GM18519 (cell line): ENCODE results near the gene SUMF1.

Experiments used
- ATAC-seq: cut with Tn5 transposase; IDR thresholded peaks from one replicate; pipeline ENCODE4 v1.9.1; 2021; ENCODE audit warnings: mild to moderate bottlenecking, moderate library complexity; ENCODE audit not compliant: unreplicated experiment, low FRiP score

SUMF1 gene

DNA sequence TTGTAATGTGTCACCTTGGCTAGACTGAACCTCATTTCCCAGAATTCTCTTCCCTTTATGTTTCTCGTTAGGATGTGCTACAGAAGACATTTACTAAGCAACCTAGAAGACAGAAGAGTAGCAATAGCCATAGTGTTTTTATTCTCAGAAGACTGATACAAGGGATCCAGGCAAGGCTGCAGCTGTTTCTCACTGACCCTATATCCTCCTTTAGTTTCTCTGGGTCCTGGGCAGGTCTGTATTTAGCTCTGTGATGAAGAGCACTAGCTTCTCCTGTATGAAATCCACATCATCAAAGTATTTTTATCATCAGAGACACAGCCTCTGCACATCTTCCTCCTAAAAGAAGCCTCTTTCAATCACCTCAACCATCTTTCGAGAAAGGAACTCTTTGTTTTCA, 72.5 kb downstream of the SUMF1 start:
- ATAC-seq: no peak

GRCh38 chr3:4394048-4394447, 73.0 kb downstream of the SUMF1 start:
- no peak for ATAC-seq

GRCh38 chr3:4392992-4393391, 74.1 kb downstream of the SUMF1 start:
- no peak for ATAC-seq

- peak; percentile 54 for ATAC-seq
Observed at GRCh38 chr3:4387210-4388204, 79.6 kb downstream of the SUMF1 start.

- no peak for ATAC-seq
Observed at GRCh38 chr3:4385201-4385600, 81.9 kb downstream of the SUMF1 start.

DNA sequence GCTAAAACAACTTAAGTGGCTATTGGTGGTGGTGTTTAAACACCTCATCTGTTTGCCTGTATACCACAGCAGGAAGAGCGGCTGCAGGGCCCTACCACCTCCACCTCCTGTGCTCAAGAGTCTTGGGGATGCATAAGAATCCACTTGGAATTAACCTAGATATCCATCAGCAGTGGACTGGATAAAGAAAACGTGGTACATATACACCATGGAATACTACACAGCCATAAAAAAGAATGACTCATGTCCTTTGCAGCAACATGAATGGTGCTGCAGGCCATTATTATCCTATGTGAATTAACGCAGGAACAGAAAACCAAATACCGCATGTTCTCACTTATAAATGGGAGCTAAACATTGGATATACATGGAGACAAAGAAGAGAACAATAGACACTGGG, 87.1 kb downstream of the SUMF1 start:
- ATAC-seq: no peak

DNA sequence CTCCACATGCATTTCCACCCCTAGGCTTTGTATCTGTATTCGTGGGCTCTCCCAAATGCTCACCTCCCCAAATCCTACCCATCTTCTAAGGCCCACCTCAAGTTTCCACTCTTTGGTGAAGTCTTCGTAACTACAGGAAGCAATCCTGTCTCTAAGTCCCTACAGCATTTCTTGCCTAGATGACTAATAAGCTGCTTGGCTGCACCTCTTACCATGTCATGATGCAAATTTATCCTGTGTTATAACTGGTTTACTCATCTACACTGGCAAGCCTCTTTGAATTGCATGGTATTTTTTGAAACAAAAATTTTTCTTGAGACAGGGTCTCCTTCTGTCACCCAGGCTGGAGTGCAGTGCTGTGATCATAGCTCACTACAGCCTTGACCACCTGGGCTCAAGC, 90.6 kb downstream of the SUMF1 start:
- no peak for ATAC-seq

DNA sequence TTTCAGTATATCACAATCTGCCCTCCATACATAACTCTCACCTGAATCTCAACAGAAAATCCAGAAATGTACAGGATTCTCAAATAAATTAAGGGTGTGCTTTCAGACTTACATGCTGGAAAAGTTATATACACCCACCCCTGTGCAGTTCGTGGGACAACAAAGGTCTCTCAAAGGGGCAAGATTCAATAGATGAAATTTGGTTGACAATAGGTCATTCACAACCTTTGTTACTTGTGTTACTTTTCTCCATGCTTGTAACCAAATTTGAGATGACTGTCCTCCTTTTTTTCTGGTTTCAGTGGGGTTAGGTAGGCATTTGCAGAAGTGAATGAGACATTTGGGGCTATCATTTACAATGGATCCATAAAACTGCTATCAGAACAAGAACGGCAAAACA, 91.2 kb downstream of the SUMF1 start:
- no peak for ATAC-seq

- no peak for ATAC-seq
Observed at GRCh38 chr3:4373669-4374068, 93.4 kb downstream of the SUMF1 start.

- ATAC-seq: no peak
Observed at GRCh38 chr3:4362523-4362922, 104.5 kb downstream of the SUMF1 start.

DNA sequence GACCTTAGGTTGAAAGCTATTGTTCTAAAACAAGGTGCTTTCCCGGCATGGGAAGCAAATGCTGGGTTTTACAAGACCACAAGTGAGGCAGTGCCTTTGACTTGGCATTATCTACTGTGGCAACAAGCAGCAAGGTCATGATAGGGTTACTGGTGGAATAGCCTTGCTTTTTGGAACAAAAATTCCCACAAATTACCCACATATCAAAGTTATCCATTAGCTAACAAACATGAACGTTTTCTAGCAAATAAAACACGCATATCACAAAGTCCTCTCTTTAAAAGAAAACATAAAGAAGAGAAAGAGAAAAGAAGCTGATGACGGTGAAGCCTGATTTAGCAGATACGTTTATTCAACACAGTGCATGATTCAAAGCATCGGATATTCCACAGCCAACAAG, 106.3 kb downstream of the SUMF1 start:
- ATAC-seq: no peak

GRCh38 chr3:4359805-4360502, 107.1 kb downstream of the SUMF1 start:
- no peak for ATAC-seq

GRCh38 chr3:4358273-4358672, 108.8 kb downstream of the SUMF1 start:
- no peak for ATAC-seq

- no peak for ATAC-seq
Observed at GRCh38 chr3:4356546-4357410, 110.3 kb downstream of the SUMF1 start.

DNA sequence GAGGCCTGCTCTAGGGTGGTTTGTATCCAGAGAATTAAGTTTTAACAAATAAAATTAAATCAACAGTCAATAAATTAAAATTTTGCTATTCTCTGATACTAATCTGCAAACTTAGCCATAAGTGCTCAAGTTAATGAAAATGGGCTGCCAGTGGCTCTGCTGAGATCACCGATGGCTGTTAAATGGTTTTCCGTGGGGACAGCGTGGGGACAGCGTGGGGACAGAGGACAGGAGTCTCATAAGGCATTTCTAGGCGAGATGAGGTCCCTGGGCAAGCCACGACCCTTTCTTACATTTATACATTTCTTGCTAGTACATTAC, 110.9 kb downstream of the SUMF1 start:
- no peak for ATAC-seq

DNA sequence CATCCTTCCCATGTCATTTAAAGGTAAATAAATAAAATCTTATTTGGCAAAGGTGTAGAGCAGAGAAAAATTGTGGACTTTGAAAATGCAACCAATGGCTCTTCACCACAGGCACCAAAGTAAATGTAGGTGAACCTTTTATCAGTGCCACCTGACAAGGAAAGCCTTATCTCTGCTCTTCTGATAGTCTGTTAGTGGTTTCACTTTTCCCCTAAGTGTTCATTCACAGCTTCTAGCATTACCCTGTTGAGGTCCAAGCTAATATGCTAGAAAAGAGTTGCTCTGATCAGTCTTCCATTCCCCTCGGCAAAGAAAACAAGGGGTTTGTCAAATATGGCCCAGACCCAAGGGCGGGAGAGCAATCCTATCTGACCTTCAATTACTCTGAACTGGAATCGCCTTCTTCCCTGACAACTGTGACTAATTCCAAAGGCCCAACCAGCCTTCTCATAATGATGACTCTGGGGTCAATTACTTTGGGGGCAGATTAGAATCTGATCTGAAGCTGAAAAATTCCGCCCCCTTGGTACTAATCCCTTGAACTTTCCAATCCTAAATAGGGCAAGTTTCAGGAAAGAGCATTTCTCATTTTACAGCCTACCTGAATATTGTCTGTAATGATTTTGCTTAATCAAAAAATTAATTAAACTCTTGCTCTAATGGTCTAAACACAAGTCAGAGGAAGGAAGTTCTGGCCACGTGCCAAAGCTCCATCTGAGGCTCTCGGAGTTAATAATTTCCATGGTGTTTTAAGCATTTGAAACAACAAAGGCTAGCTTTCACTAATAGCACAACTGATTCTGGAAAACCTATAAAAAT, 111.5 kb downstream of the SUMF1 start:
- ATAC-seq: no peak

DNA sequence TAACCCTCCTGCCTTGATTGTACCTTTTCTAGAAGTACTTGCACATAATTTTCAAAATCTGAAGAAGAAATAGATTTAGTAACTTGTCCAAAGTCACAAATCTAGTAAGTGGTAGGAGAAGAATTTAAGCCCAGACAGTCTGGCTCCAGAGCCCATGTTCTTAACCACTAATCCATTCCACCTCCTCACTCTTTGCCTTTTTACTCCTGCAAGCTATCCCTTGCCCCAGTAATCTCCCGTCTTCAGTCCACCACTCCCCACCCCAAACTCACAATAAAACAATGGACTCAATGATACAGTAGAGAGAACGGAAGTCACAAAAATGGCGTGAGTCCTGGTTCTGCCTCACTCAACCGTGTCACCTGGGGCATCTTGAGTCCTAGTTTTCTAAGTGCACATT, 115.2 kb downstream of the SUMF1 start:
- no peak for ATAC-seq

DNA sequence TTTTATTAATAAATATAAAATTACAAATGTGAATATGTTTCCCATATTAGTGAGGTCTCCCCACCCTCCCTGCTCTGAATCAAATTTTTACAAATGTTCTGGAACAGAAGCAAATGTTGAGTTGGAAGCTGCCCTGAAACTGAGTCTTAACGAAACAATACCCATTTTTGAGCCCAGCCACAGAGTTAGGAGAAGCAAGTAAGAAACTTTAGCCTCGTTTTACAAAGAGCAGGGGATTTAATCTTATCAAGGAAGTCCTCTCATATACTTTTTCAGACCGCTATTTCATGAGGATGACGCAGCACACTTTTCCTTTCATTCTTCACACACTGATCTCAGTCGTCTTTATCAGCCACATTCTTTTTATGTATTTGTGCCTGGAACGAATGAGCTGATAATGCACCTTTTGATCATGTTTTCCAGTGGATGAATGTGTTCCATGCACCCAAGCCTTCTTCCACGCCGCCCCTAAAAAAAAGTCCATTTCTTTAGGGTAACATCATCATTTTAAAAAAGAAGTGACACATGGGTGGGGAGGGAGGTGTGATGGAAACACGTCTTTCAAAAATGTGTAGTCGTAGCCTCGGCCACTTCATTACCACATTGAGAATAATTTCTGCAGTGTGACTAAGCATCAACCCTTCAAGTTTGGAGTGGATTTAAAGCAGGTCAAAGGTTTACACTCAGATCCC, 115.8 kb downstream of the SUMF1 start:
- peak; percentile 27 for ATAC-seq

- ATAC-seq: peak; percentile 92
Observed at GRCh38 chr3:4350789-4351163, 116.3 kb downstream of the SUMF1 start.

DNA sequence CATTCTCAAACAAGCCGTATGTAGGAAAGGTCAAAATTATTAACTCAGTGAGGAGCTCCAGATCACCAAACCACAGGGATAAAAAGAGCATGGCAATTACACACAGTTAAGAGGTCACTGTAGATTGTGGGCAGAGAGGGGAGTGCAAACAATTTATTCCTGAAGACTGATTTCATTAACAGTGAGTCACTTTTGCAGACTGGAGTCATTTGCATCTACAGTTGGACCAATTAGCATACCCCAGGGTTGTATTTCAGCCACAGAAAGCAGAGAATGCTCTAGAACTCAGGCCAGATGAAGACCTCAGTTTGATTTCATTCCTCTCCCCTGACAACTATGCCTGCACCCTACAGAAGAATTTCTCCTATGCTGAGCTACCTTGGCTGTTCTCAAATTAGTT, 123.8 kb downstream of the SUMF1 start:
- no peak for ATAC-seq
